ENCODE data around the gene SNF8. TPM values are rescaled to one million over a fixed set of nuclear protein-coding genes. Genes with fewer than 3 reads are reported as not detected.
A peak's percentile ranks its signal among the peaks of the same experiment; 100 is the strongest.

The SNF8 gene
- polyA plus RNA-seq, 1 experiment, result 113 TPM

DNA sequence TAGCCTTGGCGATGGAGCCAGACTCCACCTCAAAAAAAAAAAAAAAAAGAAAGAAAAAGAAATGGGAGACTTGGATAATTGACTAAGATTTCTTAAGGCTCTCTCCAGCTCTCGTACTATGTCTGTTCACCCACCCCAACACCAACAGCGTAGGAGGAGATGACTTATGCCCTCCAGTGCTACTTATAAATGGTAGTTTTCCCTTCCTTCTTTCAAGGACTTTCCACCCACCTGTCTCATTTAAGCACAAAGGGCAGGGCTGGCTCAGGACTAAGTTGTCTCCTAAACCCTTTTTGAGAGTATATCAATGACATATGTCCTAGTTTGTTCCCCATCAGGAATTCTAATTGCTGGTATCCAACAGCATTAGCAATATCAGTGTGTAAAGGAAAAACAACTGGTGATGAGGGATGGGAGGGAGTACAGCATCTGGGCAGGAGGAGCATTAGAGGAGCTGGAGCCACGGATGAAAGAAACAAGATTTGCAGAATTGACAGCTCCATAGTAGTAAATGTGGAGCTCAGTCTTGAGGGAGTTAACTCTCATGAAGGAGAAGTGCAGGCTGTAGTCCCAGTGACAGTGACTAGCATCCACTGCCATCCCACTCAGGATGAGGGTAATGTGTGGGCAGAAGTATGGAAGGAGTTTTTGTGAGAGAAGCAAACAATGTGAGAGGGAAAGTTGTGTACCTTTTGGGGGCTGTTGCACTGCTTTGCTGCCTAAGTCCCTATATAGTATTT is 19.2 kb downstream of the SNF8 start:
- TF ChIP-seq, protein P1, sequence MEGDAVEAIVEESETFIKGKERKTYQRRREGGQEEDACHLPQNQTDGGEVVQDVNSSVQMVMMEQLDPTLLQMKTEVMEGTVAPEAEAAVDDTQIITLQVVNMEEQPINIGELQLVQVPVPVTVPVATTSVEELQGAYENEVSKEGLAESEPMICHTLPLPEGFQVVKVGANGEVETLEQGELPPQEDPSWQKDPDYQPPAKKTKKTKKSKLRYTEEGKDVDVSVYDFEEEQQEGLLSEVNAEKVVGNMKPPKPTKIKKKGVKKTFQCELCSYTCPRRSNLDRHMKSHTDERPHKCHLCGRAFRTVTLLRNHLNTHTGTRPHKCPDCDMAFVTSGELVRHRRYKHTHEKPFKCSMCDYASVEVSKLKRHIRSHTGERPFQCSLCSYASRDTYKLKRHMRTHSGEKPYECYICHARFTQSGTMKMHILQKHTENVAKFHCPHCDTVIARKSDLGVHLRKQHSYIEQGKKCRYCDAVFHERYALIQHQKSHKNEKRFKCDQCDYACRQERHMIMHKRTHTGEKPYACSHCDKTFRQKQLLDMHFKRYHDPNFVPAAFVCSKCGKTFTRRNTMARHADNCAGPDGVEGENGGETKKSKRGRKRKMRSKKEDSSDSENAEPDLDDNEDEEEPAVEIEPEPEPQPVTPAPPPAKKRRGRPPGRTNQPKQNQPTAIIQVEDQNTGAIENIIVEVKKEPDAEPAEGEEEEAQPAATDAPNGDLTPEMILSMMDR (IDR thresholded peaks at IDR 0.05; ENCODE audit: insufficient read depth, low read depth, low read length), result no peak
- ChIA-PET CTCF (interaction anchor here (0.6 to 2.7 kb wide), 2 partner anchors 107 to 121 kb away, joined by 3 to 9 read pairs; no protein-coding TSS in a partner anchor), POLR2A (no interaction called here)
- Histone ChIP-seq H3K36me3 (ENCODE audit: control insufficient read depth, insufficient read depth, low read length) (peaks cover 52% of the 10 kb centered on the region), H3K4me3 (ENCODE audit: low read depth, low read length) (no peak overlapping the region), H3K27me3 (ENCODE audit: control insufficient read depth, insufficient read depth, low read length) (no peaks in the 10 kb centered on the region)
- no peak for DNase-seq (ENCODE audit: low read depth)

DNA sequence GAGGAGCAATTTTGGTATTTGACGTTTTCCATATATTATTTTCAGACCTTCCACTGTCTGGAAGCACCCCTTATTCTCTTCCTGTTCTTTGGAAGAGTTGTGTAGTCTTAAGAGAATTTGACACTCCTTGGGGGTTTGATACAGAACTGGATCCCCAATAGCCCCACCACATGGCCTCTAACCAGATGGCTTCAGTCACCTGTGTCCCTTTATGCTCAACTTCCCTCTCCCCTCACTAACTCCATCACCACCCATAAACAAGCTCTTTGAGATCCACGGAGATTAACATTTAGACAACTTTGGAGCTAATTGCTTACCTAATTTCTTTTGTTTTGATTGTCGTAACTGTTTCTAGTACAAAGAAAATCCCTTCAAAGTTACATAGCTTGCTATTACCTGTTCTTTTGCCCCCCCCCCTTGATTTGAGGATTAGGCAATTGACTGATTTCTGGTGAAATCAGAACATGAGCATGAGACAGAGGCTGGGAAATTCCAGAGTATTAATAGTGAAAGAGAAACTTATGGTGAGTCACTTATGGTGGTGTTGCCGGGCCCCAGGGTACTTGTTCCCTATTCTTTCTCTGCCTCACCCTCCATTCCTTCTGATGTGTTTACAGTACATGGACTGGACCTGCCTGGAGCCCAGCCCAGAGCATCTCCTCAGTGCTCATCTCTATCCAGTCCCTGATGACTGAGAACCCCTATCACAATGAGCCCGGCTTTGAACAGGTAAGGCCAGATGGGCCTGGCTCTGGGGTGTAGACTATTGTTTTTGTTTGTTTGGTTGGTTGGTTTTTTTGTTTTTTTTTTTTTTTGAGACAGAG is 29.0 kb downstream of the SNF8 start:
- POLR2A ChIA-PET, result interaction anchor here (0.5 kb wide), 1 partner anchor 82 kb away, joined by 4 read pairs; the partner anchor contains the start of gene IGF2BP1

DNA sequence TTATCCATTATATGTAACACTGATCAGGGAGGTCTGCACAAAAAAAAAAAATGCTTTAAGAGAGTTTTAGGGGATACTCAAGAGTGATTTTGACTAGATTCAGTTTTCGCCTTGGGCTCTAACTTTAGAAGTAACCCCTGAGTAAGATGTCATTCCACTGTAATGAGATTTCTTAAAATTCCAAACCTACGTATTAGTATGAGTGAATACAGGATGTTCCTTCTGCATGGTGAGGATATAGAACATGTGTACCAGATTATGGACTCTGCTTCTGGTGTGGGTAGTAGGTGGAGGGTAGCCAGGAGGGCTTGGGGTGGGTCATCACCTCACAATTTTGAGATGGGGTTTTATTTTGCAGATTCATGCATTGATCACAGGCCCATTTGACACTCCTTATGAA is 32.2 kb downstream of the SNF8 start:
- Histone ChIP-seq H3K36me3 (ENCODE audit: control insufficient read depth, insufficient read depth, low read length) (peaks cover 7% of the 10 kb centered on the region), H3K27me3 (ENCODE audit: control insufficient read depth, insufficient read depth, low read length) (no peaks in the 10 kb centered on the region), H3K4me3 (ENCODE audit: low read depth, low read length) (no peak overlapping the region)
- TF ChIP-seq, protein P1 (IDR thresholded peaks at IDR 0.05; ENCODE audit: insufficient read depth, low read depth, low read length), result no peak
- no peak for DNase-seq (ENCODE audit: low read depth)
- ChIA-PET CTCF (no interaction called here), POLR2A (no interaction called here)

More for the DNA sequence above, 29.0 kb downstream of the SNF8 start:
- no peak overlapping the region for H3K4me3 ChIP-seq (ENCODE audit: low read depth, low read length)
- peak; percentile 78 for DNase-seq (ENCODE audit: low read depth)
- CTCF ChIA-PET, result interaction anchor here (0.6 to 1.3 kb wide), 2 partner anchors 116 to 231 kb away, joined by 3 to 4 read pairs; no protein-coding TSS in a partner anchor
- no peaks in the 10 kb centered on the region for H3K27me3 ChIP-seq (ENCODE audit: control insufficient read depth, insufficient read depth, low read length)
- TF ChIP-seq, protein P1 (IDR thresholded peaks at IDR 0.05; ENCODE audit: insufficient read depth, low read depth, low read length), result no peak
- peaks cover 20% of the 10 kb centered on the region for H3K36me3 ChIP-seq (ENCODE audit: control insufficient read depth, insufficient read depth, low read length)

DNA sequence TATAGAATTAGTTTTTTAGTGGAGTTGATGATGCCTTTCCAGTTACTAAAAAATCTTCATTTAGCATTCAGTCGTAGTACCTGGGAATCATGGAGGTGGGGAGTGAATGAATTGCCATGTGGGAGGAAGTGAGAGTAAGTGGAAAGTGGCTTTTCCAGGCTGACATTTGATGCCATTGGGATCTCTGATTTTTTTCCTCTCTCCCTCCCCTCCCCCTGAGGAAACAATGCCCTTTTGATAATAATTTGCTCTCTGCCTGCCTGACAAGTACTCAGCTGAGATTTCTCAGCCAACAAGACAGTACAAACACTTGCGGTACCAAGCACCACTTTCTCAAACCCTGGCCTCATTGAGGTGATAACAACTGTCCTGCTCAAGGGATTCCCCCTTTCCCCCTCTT is 34.3 kb downstream of the SNF8 start:
- TF ChIP-seq, protein P1 (IDR thresholded peaks at IDR 0.05; ENCODE audit: insufficient read depth, low read depth, low read length), result no peak
- POLR2A ChIA-PET, result no interaction called here
- Histone ChIP-seq H3K4me3 (ENCODE audit: low read depth, low read length) (no peak overlapping the region), H3K27me3 (ENCODE audit: control insufficient read depth, insufficient read depth, low read length) (no peaks in the 10 kb centered on the region), H3K36me3 (ENCODE audit: control insufficient read depth, insufficient read depth, low read length) (peaks cover 5% of the 10 kb centered on the region)
- CTCF ChIA-PET, result no interaction called here
- no peak for DNase-seq (ENCODE audit: low read depth)

DNA sequence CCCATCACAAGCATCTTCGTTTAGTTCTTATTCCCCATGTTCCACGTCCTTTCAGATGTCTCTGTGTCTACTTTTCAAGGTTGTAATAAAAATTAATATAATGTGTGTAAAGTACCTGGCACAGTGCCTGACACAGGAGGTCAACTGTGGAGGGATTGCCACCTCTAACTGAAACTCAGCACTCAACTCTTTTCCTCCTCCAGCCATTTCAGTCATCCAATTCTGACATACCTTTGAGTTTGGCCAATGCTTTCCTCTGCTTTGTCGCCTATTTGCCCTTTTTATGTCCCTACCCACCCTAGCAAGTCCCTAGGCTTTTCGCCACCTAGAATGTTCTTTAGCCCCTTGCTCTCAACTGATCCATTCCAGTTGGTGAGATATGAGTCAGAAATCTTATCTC is 34.9 kb downstream of the SNF8 start:
- ChIA-PET POLR2A (no interaction called here), CTCF (no interaction called here)
- peak overlapping the region; percentile 94 for H3K4me3 ChIP-seq (ENCODE audit: low read depth, low read length)
- H3K36me3 ChIP-seq (ENCODE audit: control insufficient read depth, insufficient read depth, low read length), result peaks cover 5% of the 10 kb centered on the region
- DNase-seq (ENCODE audit: low read depth), result no peak
- TF ChIP-seq, protein P1 (IDR thresholded peaks at IDR 0.05; ENCODE audit: insufficient read depth, low read depth, low read length), result no peak
- H3K27me3 ChIP-seq (ENCODE audit: control insufficient read depth, insufficient read depth, low read length), result no peaks in the 10 kb centered on the region
